ENCODE results near the gene PPIA.

GRCh38 chr7:44761207-44762161, 35.0 kb upstream of the PPIA start:
- TF ChIP-seq CTCF (IDR thresholded peaks at IDR 0.05; ENCODE audit: poor library complexity, severe bottlenecking), result no peak
- TF ChIP-seq EP300 (conservative IDR thresholded peaks at IDR 0.05; ENCODE audit: poor library complexity, severe bottlenecking), result no peak
- no peak for TF ChIP-seq REST (IDR thresholded peaks at IDR 0.05; ENCODE audit: borderline replicate concordance)
- TF ChIP-seq TAF1 (IDR thresholded peaks at IDR 0.05; ENCODE audit: low read depth), result no peak

All from neural cell (in vitro differentiated cells).